ENCODE measurements around the gene LMBRD1.
"Not testable (repeated sequence)": the region's sequence is repeated elsewhere in the genome, so short reads cannot be mapped to it uniquely, and the experiment has no call there.

The LMBRD1 gene

GRCh38 chr6:69791065-69791471, 5.7 kb downstream of the LMBRD1 start:
- ChIA-PET CTCF (interaction anchor here (1.3 kb wide), 1 partner anchor 10 kb away, joined by 3 read pairs; no protein-coding TSS in a partner anchor), POLR2A (interaction anchor here (0.7 kb wide), 1 partner anchor 9 kb away, joined by 3 read pairs; no protein-coding TSS in a partner anchor)
- no peak overlapping the region for H3K4me3 ChIP-seq (ENCODE audit: low read depth, low read length)
- TF ChIP-seq CTCF (IDR thresholded peaks at IDR 0.05; ENCODE audit: insufficient read depth, low read length, missing control alignments) = no peak
- DNase-seq (ENCODE audit: low read depth, low spot score) = no peak

- H3K4me3 ChIP-seq (ENCODE audit: low read depth, low read length) = no peak overlapping the region
- ChIA-PET POLR2A (interaction anchor here (0.7 kb wide), 1 partner anchor 9 kb away, joined by 3 read pairs; no protein-coding TSS in a partner anchor), CTCF (interaction anchor here (1.3 kb wide), 1 partner anchor 9 kb away, joined by 3 read pairs; no protein-coding TSS in a partner anchor)
- DNase-seq (ENCODE audit: low read depth, low spot score) = no peak
- no peak for TF ChIP-seq CTCF (IDR thresholded peaks at IDR 0.05; ENCODE audit: insufficient read depth, low read length, missing control alignments)
Observed at GRCh38 chr6:69790629-69791028, 6.2 kb downstream of the LMBRD1 start.

- H3K4me3 ChIP-seq (ENCODE audit: low read depth, low read length) = no peak overlapping the region
- TF ChIP-seq CTCF (IDR thresholded peaks at IDR 0.05; ENCODE audit: insufficient read depth, low read length, missing control alignments) = no peak
- POLR2A ChIA-PET = no interaction called here
- CTCF ChIA-PET = no interaction called here
- DNase-seq (ENCODE audit: low read depth, low spot score) = no peak
Observed at GRCh38 chr6:69789578-69789977, 7.2 kb downstream of the LMBRD1 start.

GRCh38 chr6:69787436-69787835, 9.4 kb downstream of the LMBRD1 start:
- POLR2A ChIA-PET; H3K4me3 ChIP-seq (ENCODE audit: low read depth, low read length); DNase-seq (ENCODE audit: low read depth, low spot score); CTCF ChIA-PET: not testable (repeated sequence)

GRCh38 chr6:69785697-69786096, 11.1 kb downstream of the LMBRD1 start:
- no peak overlapping the region for H3K4me3 ChIP-seq (ENCODE audit: low read depth, low read length)
- DNase-seq (ENCODE audit: low read depth, low spot score) = no peak
- POLR2A ChIA-PET = no interaction called here
- CTCF ChIA-PET = interaction anchor here (2.0 kb wide), 1 partner anchor 11 kb away, joined by 11 read pairs; the partner anchor contains the start of gene LMBRD1
- no peak for TF ChIP-seq CTCF (IDR thresholded peaks at IDR 0.05; ENCODE audit: insufficient read depth, low read length, missing control alignments)

- CTCF ChIA-PET = interaction anchor here (2.0 kb wide), 1 partner anchor 12 kb away, joined by 11 read pairs; the partner anchor contains the start of gene LMBRD1
- TF ChIP-seq CTCF (IDR thresholded peaks at IDR 0.05; ENCODE audit: insufficient read depth, low read length, missing control alignments) = no peak
- POLR2A ChIA-PET = no interaction called here
- no peak overlapping the region for H3K4me3 ChIP-seq (ENCODE audit: low read depth, low read length)
- DNase-seq (ENCODE audit: low read depth, low spot score) = no peak
Observed at GRCh38 chr6:69784595-69785377, 12.0 kb downstream of the LMBRD1 start.

Measured in AG04449 (cell line).